Ovary (tissue), 3 donors: ENCODE results near the gene NSMCE4A.
"Not testable (repeated sequence)": the region's sequence is repeated elsewhere in the genome, so short reads cannot be mapped to it uniquely, and the experiment has no call there.

Source experiments
- POLR2A ChIP-seq: fragments of 450-650 bp; IDR thresholded peaks from one replicate; pipeline ENCODE4 v1.6.1; 2017; ENCODE audit warnings: antibody characterized with exemption, mild to moderate bottlenecking, moderate library complexity
- TF ChIP-seq, protein P1 (sequence below), 3 donors: fragments of 450-650 bp in 2 of 3; fragments of 200-600 bp in 1 of 3; IDR thresholded peaks; one replicate each; pipeline versions ENCODE4 v1.5.1 to v1.8.0; 2016 to 2022; ENCODE audit warnings: antibody characterized with exemption in 3 of 3, mild to moderate bottlenecking in 1 of 3
- donor health status: DM: no; HTN: no; CAD: no.

DNA sequence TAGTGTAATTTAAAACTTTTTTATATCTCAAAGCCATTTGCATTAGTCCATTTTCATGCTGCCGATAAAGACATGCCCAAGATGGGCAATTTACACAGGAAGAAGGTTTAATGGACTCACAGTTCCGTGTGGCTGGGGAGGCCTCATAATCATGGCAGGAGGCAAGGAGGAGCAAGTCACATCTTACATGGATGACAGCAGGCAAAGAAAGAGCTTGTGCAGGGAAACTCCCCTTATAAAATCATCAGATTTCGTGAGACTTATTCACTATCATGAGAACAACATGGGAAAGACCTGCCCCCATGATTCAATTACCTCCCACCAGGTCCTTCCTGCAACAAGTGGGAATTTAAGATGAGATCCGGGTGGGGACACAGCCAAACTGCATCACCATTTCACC lies 16.7 kb upstream of the NSMCE4A start:
- TF ChIP-seq, protein P1, sequence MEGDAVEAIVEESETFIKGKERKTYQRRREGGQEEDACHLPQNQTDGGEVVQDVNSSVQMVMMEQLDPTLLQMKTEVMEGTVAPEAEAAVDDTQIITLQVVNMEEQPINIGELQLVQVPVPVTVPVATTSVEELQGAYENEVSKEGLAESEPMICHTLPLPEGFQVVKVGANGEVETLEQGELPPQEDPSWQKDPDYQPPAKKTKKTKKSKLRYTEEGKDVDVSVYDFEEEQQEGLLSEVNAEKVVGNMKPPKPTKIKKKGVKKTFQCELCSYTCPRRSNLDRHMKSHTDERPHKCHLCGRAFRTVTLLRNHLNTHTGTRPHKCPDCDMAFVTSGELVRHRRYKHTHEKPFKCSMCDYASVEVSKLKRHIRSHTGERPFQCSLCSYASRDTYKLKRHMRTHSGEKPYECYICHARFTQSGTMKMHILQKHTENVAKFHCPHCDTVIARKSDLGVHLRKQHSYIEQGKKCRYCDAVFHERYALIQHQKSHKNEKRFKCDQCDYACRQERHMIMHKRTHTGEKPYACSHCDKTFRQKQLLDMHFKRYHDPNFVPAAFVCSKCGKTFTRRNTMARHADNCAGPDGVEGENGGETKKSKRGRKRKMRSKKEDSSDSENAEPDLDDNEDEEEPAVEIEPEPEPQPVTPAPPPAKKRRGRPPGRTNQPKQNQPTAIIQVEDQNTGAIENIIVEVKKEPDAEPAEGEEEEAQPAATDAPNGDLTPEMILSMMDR (IDR thresholded peaks at IDR 0.05), result not testable (repeated sequence)
- TF ChIP-seq POLR2A, result not testable (repeated sequence)
